Cerebellar nuclear complex (tissue), 1 donor: ENCODE measurements around the gene EHF.

Experiments
- DNase-seq, 2 experiments: peaks; one replicate each; lab custom pipeline; 2025; lab: John Stamatoyannopoulos, UW

The EHF gene

DNA sequence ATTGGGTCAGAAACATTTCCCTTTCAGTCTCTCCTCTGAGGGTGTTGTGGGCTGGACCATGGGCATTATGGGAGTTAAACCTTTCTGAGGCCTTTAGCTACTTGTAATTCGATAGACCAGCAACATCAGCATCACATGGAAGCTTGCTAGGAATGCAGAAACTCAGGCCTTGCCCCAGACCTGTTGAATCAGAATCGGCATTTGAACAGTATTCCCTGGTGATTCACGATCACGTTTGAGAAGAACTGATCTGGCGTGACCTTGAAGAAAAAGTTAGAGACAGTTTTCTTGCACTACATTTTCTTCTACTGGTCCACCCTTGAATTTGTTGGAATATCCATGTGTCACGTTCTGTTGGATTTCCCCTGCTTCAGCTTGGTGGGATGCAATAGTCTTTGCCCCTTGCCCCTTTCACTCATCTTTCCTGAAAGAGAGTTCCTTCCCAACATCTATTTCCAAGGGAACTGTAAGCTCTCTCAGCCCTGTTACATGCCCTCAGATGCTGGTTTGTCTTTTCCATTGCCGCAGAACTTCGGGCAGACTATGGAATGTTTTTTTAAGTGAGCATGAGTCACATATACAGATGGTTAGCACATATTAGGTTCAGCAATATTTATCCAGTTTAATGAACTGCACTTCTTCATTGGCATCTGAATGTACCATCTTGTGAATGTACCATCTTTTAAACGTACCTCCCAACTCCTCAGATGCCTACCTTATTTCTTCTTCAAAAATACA, 23.9 kb downstream of the EHF start:
- DNase-seq: no peak

DNA sequence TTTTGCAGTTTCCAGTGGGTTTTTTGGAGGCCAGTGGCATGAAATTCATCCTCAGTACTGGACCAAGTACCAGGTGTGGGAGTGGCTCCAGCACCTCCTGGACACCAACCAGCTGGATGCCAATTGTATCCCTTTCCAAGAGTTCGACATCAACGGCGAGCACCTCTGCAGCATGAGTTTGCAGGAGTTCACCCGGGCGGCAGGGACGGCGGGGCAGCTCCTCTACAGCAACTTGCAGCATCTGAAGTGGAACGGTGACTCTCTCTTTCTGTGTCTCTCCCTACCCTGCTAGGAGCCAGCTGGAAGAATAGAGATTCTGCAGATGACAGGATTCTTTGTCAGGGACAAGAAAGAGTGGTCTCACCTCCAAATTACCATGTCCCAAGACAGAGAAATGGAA, 25.5 kb downstream of the EHF start:
- no peak for DNase-seq

DNA sequence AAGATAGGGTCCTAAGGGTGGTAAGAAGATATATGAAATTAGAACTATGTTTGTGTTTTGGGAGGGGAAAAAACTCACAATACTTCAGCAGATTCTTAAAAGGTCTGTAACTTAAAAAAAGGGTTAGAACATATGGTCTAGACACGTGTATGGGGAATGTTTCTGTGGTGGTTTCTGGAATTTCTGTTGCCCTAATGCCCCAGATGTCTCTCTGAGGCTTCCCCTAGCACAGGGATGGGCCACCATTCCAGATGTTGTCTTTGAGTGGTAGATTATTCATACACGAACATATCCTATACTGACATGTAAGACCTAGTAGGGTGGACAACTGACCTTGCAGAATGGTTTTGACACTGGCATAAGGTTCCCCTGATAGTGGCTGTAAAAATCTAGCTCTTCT, 26.2 kb downstream of the EHF start:
- DNase-seq: no peak

DNA sequence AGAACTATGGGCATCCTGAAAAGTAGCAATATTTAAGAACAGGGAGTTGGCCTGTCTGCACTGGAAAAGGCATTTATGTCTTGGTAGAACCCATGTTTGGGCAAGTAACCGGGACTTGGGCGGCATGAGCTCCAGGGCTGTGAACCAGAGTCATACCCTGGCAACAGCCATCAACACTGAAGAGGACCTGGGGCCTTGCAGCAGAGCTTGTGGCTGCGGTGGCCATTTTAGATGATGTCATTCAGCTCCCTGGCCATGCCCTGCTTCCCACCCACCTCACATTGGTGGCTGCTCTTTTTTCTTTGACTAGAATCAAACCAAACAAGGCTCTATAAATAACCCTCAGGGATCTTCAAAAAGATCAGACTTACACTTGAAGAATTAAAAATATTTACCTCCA, 26.6 kb downstream of the EHF start:
- DNase-seq: no peak

DNA sequence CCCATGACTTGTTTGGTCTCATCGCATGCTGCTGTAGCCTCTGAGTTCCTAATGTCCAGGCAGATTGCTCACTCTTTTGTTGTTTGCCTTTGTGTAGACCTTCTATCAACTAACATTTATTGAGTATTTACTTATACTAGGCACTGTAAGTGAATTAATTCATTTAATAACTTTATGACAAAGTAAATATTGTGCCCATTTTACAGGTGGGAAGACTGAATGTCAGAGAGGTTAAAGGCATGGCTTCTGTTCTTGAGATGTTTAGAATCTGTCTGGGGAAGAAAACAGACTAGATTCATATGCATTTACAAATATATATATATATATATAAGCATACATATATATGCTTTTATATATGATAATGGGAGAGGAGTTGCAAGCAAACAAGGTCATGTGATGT, 27.1 kb downstream of the EHF start:
- no peak for DNase-seq

DNA sequence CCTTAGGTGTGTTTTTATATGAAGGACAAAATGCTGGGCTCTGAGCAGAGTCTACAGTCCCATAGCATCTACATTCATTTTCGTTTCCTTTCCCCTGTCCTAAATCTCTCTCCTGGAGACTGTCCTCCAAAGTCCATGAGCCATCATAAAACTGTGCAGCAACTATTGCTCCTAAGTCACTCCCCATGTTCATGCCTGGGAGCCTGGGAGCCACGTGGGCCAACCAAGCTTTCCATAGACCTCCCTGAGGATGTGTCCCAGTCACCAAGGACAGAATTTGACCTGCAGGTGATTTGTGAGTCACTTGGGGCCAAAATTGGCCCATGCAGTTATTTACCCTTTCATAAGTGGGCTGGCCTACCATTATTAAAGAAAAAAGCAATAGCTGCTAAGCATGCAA, 28.7 kb downstream of the EHF start:
- DNase-seq: no peak

DNA sequence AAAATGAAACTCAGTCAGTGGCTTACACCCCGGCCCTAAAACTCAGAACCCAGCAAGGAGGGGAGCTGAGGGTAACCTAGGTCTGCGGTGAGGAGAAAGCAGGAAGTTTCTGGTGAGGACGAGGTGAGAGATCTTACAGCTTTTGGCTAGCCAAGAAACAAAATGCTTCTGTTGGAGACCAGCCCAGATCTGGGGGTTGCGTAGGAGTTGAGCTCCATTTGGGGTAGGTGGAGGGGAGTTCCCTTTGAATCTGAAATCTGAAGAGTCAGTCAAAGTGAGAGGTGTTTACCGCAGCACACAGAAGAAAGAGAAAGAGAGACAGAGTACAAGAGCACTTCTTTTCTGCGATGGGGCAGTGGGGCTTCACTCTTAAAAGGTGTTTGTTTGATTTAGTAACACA, 29.6 kb downstream of the EHF start:
- no peak for DNase-seq

DNA sequence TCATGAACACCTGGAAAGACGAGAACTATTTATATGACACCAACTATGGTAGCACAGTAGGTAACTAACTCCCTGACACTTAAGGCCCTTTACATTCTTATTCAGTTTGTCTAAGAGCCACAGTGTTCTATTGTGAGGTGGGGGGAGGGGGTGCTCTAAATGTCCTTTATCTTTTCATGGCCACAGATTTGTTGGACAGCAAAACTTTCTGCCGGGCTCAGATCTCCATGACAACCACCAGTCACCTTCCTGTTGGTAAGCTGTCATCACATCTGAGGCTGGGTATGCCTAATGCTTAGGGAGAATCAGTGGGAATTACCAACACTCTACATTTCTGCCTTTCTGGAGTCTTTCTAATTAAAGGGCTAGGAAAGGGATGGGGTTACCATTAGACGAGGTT, 30.7 kb downstream of the EHF start:
- no peak for DNase-seq

DNA sequence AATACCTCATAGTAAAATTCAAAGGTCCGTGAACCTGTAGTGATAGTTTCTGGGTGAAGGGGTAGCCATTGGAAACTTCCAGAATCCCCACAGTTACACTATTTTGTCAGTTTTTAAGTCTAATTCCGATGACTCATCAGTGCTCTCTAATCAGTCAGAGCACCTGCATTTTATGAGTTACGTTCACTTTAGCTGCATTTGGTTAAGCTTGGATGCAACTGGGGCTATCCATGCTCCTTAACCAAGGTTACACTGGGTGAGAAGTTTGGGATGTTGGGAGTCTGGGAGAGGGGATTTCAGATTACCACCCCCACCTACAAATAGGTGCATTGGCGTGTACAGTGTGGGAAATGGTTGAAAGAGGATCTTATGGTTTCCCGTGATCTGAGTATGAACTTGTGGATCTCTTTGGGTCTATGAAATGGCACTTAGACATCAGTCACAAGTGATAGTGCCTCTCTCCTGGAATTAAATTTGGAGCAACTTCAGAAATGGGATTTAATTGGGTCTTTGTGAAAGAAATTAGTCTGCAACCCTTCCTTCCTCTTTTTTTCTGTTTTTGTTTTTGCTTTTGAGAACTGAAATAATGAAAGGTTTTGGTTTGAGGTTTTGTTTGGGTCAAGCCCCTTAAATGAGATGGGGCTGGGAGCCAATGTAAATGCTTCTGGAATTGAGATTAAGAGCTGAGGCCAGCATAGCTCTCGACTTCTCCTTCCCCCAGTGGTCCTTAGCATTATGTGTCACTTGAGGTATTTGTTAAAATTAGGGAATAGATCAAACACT, 31.5 kb downstream of the EHF start:
- DNase-seq: no peak

DNA sequence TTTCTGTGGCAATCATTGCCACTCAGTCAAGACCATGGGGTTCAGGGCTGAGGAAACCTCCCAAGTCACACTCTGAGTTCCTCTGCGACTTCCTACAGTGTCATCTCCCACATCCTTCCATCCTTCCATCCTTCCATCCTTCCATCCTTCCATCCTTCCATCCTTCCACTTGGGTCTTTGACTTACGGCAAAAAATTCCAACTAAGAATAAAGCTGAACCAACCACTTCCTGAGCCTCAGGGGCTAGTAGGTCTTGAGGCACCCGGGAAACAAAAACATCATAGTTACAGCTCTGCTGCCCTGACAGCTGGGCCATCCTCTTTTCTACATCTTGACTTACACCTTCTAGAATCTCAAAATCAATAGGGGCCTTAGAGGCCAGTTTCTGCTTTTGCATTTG, 32.1 kb downstream of the EHF start:
- no peak for DNase-seq

DNA sequence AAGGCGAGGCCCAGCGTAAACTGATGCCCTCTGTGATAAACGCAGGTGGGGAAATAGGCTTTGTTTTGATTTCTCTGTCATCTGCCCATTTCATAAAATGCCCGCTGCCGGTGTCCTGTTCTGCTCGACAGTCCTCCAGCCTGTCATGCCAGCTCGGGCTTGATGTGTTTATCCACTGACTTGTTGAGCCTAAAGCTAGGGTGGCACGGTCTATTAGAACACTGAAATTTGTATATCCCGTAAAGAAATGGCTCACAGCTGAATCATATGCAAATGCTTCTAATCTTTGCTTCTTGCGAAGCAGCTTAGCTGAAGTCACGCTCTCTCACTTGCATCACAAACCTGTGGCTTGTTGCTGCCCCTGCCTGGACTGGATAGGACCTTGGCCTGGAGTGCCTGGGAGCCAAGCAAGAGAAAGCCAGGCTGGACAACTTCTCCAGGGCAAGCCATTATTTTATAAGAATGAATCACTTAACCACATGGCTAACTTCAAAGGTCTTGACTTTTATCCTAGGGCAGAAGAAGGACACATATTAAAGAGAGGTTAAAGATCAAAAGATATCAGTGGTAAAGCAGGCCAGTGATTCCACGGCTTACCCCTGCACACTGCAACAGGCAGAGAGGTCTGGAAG, 33.1 kb downstream of the EHF start:
- DNase-seq: no peak

DNA sequence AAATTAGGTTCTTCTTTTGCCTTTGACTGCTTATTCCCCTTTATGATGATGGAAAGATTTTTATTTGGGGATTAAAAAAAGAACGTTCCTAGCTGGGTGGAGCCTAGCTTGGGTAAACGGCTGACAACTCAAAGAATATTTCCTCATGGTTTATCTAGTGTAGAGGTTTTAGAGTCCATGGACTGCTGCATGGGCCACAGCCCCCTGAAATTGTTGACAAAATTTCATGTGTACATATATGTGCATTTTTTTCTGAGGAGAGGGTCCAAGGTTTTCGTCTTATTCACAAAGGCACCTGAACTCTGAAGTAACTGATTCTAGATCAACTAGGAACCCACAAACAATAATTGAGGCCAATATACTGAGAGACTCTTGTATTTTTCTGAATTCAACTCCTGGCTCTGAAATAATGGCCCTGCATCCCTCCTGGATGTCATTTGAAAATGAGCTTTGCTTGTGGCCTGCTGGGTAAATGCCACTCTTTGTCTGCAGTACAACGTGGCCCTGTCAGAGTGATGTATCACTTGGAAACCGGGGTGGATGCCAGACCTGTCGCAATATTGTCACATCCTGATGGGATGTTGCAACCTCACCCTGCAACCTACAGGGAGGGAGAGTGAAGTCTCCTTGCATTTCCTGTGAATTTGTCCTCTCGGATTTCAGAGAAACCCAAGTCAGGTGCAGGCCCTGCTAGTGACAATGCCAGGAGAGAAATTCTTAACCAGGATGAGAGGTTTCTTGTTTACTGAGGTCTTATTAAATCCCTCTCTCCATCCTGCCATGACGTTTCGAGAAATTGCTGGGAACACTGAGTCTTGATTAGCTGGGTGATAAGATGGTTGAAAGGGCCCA, 33.8 kb downstream of the EHF start:
- DNase-seq: no peak

DNA sequence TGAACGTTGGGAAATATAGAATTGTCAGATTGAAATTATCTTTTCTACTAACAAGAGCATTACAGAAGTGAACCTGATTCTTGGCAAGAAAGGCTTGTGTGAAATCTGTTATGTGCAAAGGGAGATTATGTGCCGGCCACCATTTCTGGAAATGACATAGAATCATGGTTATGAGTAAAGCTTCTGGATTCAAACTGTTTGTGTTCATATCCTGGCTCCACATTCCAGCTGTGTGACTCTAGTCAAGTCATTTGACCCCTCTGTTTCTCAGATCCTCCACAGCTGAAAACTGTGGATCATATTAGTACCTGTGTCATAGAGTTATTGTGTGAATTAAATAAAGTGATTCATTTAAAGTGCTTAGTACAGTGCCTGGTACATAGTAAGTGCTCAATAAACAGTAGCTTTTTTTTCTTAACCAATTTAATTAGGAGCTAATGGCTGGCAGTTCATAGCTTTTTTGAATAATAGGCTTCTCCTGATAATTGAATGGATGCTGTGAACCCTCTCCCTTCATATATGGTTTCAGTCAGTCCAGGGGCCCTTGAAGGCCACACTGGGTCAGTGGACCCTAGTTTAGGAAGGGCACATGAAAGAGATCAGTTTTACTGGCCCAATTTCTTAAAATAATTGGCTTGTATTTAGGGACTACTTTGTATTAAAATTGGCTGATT, 34.6 kb downstream of the EHF start:
- DNase-seq: no peak

DNA sequence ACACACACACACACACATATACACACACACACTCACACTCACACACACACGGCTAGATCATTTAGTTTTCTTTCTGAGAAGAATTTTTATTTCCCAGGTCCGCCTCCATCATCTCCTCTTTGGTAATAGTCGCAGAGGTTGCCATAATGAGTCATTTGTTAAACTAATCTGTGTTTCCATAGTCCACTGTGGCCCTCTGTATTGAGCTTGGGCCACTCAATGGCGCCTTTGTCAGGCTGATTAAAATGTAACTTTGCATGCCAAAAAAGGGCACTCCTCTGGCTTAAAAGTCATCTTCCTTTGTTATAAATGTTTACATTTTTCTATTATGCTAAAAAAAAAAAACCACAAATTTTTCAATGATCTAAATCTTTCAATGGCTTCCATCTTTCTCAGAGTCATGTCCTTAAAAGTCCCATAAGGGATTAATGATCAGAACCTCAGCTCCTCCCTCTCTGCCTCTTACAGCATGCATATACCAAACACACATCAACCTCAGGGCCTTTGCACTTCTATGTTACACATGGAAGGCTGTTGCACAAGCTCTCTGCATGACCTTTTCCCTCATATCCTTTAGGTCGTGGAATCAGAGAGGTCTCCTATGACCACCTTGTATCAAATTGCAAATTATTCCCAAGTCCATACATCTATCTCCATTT, 35.3 kb downstream of the EHF start:
- DNase-seq: no peak

DNA sequence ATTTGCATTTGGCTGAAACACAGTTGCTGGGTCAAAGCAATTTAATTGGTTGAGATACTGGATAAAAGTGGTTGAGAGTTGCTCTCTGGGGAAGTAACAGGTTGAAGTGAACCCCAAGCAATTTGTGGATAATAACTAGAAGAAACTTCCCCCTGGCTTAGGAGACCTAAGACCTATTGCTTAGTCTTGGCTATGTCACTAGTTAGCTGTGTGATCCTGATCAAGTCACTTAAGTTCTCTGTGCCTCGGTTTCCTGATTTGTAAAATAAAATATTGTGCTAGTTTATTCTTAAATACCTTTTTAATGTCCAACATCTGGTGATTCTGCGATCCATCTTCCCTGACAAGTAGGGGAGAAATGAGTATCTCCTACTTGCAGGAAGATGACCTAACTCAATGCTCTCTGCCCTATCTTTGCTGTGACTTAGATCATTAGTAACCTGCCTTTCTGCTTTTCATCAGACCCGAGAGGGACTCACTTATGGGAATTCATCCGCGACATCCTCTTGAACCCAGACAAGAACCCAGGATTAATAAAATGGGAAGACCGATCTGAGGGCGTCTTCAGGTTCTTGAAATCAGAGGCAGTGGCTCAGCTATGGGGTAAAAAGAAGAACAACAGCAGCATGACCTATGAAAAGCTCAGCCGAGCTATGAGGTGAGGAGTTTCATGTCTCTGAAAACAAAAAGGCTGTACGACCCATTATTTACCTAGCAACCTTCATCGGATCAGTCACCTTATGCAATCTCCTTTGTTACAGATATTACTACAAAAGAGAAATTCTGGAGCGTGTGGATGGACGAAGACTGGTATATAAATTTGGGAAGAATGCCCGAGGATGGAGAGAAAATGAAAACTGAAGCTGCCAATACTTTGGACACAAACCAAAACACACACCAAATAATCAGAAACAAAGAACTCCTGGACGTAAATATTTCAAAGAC, 37.5 kb downstream of the EHF start:
- DNase-seq: no peak

DNA sequence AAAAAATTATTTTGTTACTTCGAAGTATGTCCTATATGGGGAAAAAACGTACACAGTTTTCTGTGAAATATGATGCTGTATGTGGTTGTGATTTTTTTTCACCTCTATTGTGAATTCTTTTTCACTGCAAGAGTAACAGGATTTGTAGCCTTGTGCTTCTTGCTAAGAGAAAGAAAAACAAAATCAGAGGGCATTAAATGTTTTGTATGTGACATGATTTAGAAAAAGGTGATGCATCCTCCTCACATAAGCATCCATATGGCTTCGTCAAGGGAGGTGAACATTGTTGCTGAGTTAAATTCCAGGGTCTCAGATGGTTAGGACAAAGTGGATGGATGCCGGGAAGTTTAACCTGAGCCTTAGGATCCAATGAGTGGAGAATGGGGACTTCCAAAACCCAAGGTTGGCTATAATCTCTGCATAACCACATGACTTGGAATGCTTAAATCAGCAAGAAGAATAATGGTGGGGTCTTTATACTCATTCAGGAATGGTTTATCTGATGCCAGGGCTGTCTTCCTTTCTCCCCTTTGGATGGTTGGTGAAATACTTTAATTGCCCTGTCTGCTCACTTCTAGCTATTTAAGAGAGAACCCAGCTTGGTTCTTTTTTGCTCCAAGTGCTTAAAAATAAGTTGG, 38.3 kb downstream of the EHF start:
- no peak for DNase-seq

DNA sequence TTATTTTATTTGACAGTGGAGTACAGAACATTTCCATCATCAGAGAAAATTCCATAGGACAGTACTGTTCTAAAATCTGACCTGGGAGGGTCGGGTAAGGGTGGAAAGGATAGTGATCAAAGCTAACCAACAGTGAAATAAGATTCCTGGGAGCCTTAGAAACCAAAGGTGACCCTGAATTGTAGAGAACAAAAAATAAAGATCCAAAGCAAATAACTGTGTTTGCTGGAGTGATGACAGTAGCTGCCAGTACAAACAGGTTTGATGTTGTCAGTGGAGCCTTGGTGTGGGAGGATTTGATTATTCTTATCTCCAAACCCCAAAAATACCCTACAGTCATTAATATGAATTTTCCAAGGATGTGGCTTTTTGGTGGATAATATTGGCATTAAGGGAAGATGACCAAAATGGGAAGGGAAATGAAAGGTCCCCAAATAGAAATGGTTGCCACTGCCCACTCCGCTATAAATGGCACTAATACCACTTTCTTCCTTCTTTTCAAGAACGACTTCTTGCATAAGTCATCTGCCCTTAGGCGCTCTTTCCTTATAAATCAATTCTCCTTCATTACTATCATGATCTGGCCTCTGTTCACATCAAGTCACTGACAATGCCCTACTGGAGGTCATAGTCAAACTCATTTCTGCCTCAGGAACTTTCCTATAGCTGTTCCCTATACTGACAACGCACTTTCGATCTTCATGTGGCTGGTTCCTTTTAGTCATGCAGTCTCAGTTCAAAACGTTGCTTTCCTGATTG, 44.4 kb downstream of the EHF start:
- no peak for DNase-seq

DNA sequence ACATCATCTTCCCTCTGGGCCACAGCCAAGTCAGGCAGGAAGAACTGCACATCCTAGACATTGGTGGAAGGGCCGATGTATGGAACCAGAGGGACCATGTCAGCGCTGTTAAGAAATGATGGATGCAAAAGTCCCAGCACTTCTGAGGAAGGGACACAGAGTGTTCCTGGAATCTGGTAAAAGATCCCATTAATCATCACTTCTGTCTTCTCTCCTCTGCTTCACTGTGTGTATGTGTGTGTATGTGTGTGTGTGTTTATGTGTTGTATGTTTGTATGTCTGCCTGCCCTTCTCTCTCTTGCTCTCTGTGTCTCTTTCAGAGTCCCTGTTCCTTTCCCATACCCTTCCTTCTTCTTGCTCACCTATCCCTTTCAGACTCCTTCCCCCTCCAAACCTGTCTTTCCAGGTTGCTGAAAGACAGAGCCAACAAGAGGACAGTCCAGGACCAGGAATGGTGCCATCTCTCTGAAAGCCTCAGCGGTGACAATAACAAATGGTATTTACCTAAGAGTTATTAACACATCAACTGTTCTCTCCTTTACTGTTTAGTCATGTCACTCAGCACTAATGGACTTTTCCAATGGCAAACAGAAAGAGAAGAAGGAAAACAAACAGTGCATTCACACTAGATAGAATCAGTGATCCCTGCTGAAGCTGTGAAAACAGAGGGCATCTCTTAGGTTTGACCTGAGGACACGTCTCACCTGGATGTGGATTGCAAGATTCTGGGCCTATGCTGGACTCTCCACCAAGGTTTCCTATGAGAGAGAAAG, 47.1 kb downstream of the EHF start:
- no peak for DNase-seq
